ENCODE measurements around the gene RNGTT.

The RNGTT gene

GRCh38 chr6:88574031-88574430 is 389.4 kb downstream of the RNGTT start:
- no peak for TF ChIP-seq CTCF (conservative IDR thresholded peaks at IDR 0.05; ENCODE audit: low read depth)

GRCh38 chr6:88573561-88573960 is 389.9 kb downstream of the RNGTT start:
- DNase-seq (ENCODE audit: low spot score) = no peak
- POLR2A ChIA-PET (ENCODE audit: low non-redundant PET) = no interaction called here
- no peak overlapping the region for H3K27ac ChIP-seq
- no peak for TF ChIP-seq CTCF (conservative IDR thresholded peaks at IDR 0.05; ENCODE audit: low read depth)
- CTCF ChIA-PET = no interaction called here

More at GRCh38 chr6:88574031-88574430, 389.4 kb downstream of the RNGTT start:
- no peak overlapping the region for H3K27ac ChIP-seq
- CTCF ChIA-PET = no interaction called here
- no peak for DNase-seq (ENCODE audit: low spot score)
- POLR2A ChIA-PET (ENCODE audit: low non-redundant PET) = no interaction called here

GRCh38 chr6:88572449-88573139 is 390.8 kb downstream of the RNGTT start:
- CTCF ChIA-PET = interaction anchor here (0.6 kb wide), 1 partner anchor 772 kb away, joined by 4 read pairs; no protein-coding TSS in a partner anchor
- TF ChIP-seq CTCF (conservative IDR thresholded peaks at IDR 0.05; ENCODE audit: low read depth) = no peak
- H3K27ac ChIP-seq = no peak overlapping the region
- no peak for DNase-seq (ENCODE audit: low spot score)
- POLR2A ChIA-PET (ENCODE audit: low non-redundant PET) = no interaction called here

GRCh38 chr6:88569959-88570358 is 393.5 kb downstream of the RNGTT start:
- TF ChIP-seq CTCF (conservative IDR thresholded peaks at IDR 0.05; ENCODE audit: low read depth) = no peak
- POLR2A ChIA-PET (ENCODE audit: low non-redundant PET) = no interaction called here
- no peak for DNase-seq (ENCODE audit: low spot score)
- H3K27ac ChIP-seq = no peak overlapping the region
- CTCF ChIA-PET = no interaction called here

- DNase-seq (ENCODE audit: low spot score) = no peak
- no peak overlapping the region for H3K27ac ChIP-seq
- ChIA-PET POLR2A (ENCODE audit: low non-redundant PET) (no interaction called here), CTCF (no interaction called here)
- TF ChIP-seq CTCF (conservative IDR thresholded peaks at IDR 0.05; ENCODE audit: low read depth) = no peak
Measured at GRCh38 chr6:88567696-88568095, 395.7 kb downstream of the RNGTT start.

GRCh38 chr6:88566746-88567534 is 396.5 kb downstream of the RNGTT start:
- ChIA-PET POLR2A (ENCODE audit: low non-redundant PET) (no interaction called here), CTCF (no interaction called here)
- no peak for TF ChIP-seq CTCF (conservative IDR thresholded peaks at IDR 0.05; ENCODE audit: low read depth)
- DNase-seq (ENCODE audit: low spot score) = no peak
- H3K27ac ChIP-seq = no peak overlapping the region
